ENCODE results near the gene DPP8. TPM values are rescaled to one million over a fixed set of nuclear protein-coding genes. Genes with fewer than 3 reads are reported as not detected.
"Not testable (repeated sequence)": the region's sequence is repeated elsewhere in the genome, so short reads cannot be mapped to it uniquely, and the experiment has no call there.

DPP8 gene
- total RNA-seq, 1 experiment from 2014 or later: 45.9 TPM

DNA sequence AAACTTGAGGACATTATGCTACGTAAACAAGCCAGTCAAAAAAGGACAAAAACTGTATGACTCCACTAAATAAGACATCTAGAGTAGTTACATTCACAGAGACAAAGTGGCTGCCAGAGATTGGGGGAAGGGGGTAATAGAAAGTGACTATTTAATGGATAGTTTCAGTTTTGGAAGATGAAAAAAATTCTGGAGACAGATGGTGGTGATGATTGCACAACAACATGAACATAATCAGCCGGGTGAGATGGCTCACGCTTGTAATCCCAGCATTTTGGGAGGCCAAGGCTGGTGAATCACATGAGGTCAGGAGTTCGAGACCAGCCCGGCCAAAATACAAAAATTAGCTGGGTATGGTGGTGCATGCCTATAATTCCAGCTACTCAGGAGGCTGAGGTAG lies 40.6 kb downstream of the DPP8 start:
- Mint-ChIP-seq H3K36me3 (ENCODE audit: insufficient read depth, unreplicated experiment) (peaks cover 38% of the 10 kb centered on the region), H3K4me3 (ENCODE audit: low read depth, unreplicated experiment) (no peak overlapping the region), H3K27me3 (ENCODE audit: unreplicated experiment) (no peaks in the 10 kb centered on the region), H3K9me3 (ENCODE audit: low read depth, unreplicated experiment) (no peaks in the 10 kb centered on the region), H3K27ac (ENCODE audit: unreplicated experiment) (no peak overlapping the region), H3K4me1 (ENCODE audit: low read depth, unreplicated experiment) (no peaks in the 10 kb centered on the region)
- DNase-seq: no peak
- BruUV-seq (replicated peaks): no TSS peak
- intact Hi-C loops (cut with micrococcal nuclease; ENCODE audit: unreplicated experiment): no loop called here
- CTCF ChIA-PET: no interaction called here
- TF ChIP-seq, protein P1, sequence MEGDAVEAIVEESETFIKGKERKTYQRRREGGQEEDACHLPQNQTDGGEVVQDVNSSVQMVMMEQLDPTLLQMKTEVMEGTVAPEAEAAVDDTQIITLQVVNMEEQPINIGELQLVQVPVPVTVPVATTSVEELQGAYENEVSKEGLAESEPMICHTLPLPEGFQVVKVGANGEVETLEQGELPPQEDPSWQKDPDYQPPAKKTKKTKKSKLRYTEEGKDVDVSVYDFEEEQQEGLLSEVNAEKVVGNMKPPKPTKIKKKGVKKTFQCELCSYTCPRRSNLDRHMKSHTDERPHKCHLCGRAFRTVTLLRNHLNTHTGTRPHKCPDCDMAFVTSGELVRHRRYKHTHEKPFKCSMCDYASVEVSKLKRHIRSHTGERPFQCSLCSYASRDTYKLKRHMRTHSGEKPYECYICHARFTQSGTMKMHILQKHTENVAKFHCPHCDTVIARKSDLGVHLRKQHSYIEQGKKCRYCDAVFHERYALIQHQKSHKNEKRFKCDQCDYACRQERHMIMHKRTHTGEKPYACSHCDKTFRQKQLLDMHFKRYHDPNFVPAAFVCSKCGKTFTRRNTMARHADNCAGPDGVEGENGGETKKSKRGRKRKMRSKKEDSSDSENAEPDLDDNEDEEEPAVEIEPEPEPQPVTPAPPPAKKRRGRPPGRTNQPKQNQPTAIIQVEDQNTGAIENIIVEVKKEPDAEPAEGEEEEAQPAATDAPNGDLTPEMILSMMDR (IDR thresholded peaks at IDR 0.05; ENCODE audit: unreplicated experiment): no peak

DNA sequence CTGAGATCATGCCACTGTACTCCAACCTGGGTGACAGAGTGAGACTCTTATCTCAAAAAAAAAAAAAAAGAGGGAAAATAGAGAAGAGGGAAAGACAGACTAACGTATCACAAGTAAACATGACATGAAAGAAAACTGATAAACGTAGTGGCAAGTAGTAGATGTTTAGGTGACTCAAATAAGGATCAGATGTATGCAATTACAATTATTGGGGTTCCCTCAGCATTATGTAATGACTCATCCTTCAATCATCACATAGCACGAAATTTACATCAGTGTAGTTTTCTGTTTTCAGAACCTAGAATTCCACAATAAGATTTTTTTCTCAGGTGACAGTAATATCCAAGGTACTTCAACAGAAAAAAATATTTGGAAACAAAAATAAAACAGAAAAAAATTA lies 46.6 kb downstream of the DPP8 start:
- intact Hi-C loops (cut with micrococcal nuclease; ENCODE audit: unreplicated experiment): no loop called here
- peaks cover 26% of the 10 kb centered on the region for H3K36me3 Mint-ChIP-seq (ENCODE audit: insufficient read depth, unreplicated experiment)
- no peaks in the 10 kb centered on the region for H3K4me1 Mint-ChIP-seq (ENCODE audit: low read depth, unreplicated experiment)
- no peaks in the 10 kb centered on the region for H3K27me3 Mint-ChIP-seq (ENCODE audit: unreplicated experiment)
- H3K27ac Mint-ChIP-seq (ENCODE audit: unreplicated experiment): no peak overlapping the region
- H3K4me3 Mint-ChIP-seq (ENCODE audit: low read depth, unreplicated experiment): no peak overlapping the region
- CTCF ChIA-PET: interaction anchor here (0.6 to 0.7 kb wide), 4 partner anchors 9 to 1120 kb away, joined by 3 read pairs; no protein-coding TSS in a partner anchor
- no peaks in the 10 kb centered on the region for H3K9me3 Mint-ChIP-seq (ENCODE audit: low read depth, unreplicated experiment)
- BruUV-seq (replicated peaks): no TSS peak
- no peak for DNase-seq
- TF ChIP-seq, protein P1 (IDR thresholded peaks at IDR 0.05; ENCODE audit: unreplicated experiment): no peak

DNA sequence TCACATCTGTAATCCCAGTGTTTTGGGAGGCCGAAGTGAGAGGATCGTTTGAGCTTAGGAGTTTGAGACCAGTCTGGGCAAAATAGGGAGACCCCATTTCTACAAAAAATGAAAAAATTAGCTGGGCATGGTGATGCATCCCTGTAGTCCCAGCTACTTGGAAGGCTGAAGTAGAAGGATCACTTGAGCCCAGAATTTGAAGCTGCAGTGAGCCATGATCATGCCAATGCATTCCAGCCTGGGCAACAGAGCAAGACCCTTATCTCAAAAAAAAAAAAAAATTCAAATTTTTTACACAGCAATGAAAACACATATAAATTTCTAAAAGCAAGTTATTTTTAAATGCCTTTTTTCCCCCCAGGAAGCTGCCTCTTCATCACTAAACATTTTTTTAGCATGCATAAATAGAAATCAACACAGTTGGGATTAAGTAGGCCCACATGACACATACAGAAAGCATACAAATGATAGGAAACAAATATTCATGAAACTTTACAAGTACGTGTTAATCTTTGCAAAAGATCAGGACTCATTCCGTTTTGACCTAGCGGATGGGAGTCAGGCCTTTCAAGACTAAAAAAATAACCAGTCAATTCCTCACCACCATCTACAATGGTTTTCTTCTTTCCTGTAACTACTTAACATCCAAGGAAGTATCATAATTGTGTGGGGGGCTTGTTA lies 49.1 kb downstream of the DPP8 start:
- TF ChIP-seq, protein P1 (IDR thresholded peaks at IDR 0.05; ENCODE audit: unreplicated experiment): no peak
- BruUV-seq (replicated peaks): no TSS peak
- DNase-seq: no peak
- H3K4me3 Mint-ChIP-seq (ENCODE audit: low read depth, unreplicated experiment): no peak overlapping the region
- H3K27ac Mint-ChIP-seq (ENCODE audit: unreplicated experiment): no peak overlapping the region
- peaks cover 27% of the 10 kb centered on the region for H3K36me3 Mint-ChIP-seq (ENCODE audit: insufficient read depth, unreplicated experiment)
- no peaks in the 10 kb centered on the region for H3K4me1 Mint-ChIP-seq (ENCODE audit: low read depth, unreplicated experiment)
- no peaks in the 10 kb centered on the region for H3K27me3 Mint-ChIP-seq (ENCODE audit: unreplicated experiment)
- CTCF ChIA-PET: no interaction called here
- H3K9me3 Mint-ChIP-seq (ENCODE audit: low read depth, unreplicated experiment): no peaks in the 10 kb centered on the region
- intact Hi-C loops (cut with micrococcal nuclease; ENCODE audit: unreplicated experiment): no loop called here

DNA sequence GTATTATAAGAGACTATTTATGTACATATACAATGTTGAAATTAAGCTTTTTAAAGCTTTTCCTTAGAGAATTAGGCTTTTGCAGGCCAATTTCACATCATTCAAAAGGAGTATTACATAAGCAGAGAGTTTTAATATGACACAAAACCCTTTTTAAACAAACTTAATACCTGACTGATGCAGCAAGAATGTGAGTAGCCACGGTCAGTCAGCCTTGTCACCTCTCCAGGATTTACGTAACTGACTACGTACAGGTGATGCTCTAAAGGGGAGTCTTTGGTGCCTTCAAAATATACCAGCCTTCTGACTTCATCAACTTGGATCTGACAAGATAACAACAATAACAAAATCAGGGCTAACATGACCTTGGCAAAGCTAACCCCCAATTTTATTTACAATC lies 50.6 kb downstream of the DPP8 start:
- DNase-seq: no peak
- Mint-ChIP-seq H3K27me3 (ENCODE audit: unreplicated experiment) (no peaks in the 10 kb centered on the region), H3K36me3 (ENCODE audit: insufficient read depth, unreplicated experiment) (peaks cover 28% of the 10 kb centered on the region), H3K9me3 (ENCODE audit: low read depth, unreplicated experiment) (no peaks in the 10 kb centered on the region), H3K4me1 (ENCODE audit: low read depth, unreplicated experiment) (no peaks in the 10 kb centered on the region), H3K27ac (ENCODE audit: unreplicated experiment) (no peak overlapping the region), H3K4me3 (ENCODE audit: low read depth, unreplicated experiment) (no peak overlapping the region)
- intact Hi-C loops (cut with micrococcal nuclease; ENCODE audit: unreplicated experiment): no loop called here
- CTCF ChIA-PET: interaction anchor here (1.5 kb wide), 1 partner anchor 53 kb away, joined by 3 read pairs; no protein-coding TSS in a partner anchor
- TF ChIP-seq, protein P1 (IDR thresholded peaks at IDR 0.05; ENCODE audit: unreplicated experiment): no peak
- BruUV-seq (replicated peaks): no TSS peak

DNA sequence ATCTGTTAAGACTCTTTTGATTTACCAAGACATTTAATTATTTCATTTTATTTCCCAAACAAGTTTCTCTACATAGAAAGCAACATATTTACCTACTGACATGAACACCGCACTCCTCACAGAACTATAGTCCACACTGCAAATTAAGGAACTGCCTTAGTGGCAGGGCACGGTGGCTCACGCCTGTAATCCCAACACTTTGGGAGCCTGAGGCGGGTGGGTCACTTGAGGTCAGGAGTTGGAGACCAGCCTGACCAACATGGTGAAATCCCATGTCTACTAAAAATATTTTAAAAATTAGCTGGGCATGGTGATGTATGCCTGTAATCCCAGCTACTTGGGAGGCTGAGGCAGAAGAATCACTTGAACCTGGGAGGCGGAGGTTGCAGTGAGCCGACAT lies 54.4 kb downstream of the DPP8 start:
- CTCF ChIA-PET: interaction anchor here (0.7 kb wide), 1 partner anchor 42 kb away, joined by 3 read pairs; no protein-coding TSS in a partner anchor
- H3K4me1 Mint-ChIP-seq (ENCODE audit: low read depth, unreplicated experiment); H3K27ac Mint-ChIP-seq (ENCODE audit: unreplicated experiment); BruUV-seq (replicated peaks); H3K9me3 Mint-ChIP-seq (ENCODE audit: low read depth, unreplicated experiment); DNase-seq; H3K4me3 Mint-ChIP-seq (ENCODE audit: low read depth, unreplicated experiment); H3K27me3 Mint-ChIP-seq (ENCODE audit: unreplicated experiment); intact Hi-C loops (cut with micrococcal nuclease; ENCODE audit: unreplicated experiment): not testable (repeated sequence)
- peaks cover 48% of the 10 kb centered on the region for H3K36me3 Mint-ChIP-seq (ENCODE audit: insufficient read depth, unreplicated experiment)
